ENCODE data around the gene PRKCE. TPM values are rescaled to one million over a fixed set of nuclear protein-coding genes. Genes with fewer than 3 reads are reported as not detected.

Gene PRKCE
- total RNA-seq, 1 experiment from 2014 or later: 21.7 TPM

DNA sequence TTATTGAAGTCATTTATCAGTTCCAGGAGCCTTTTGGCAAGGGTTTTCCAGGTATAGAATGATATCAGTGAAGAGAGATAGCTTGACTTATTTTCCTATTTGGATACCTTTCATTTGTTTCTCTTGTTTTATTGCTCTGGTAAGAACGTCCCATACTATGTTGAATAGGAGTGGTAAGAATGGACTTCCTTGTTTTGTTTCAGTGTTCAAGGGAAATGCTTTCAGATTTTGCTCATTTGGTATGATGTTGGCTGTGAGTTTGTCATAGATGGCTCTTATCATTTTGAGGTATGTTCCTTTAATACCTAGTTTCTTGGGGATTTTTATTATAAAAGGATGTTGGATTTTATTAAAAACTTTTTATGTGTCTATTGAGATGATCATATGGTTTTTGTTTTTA, 558.6 kb downstream of the PRKCE start:
- Histone ChIP-seq H3K9me3 (ENCODE audit: insufficient read depth, low read depth) (peaks cover 26% of the 10 kb centered on the region), H3K27me3 (ENCODE audit: insufficient read depth, low read depth) (no peaks in the 10 kb centered on the region), H3K9me2 (ENCODE audit: insufficient read depth) (no peaks in the 10 kb centered on the region), H3K4me3 (no peak overlapping the region), H3K4me2 (no peak overlapping the region), H4K20me1 (ENCODE audit: insufficient read depth) (no peaks in the 10 kb centered on the region), H3K79me2 (ENCODE audit: low read depth) (no peaks in the 10 kb centered on the region), H3F3A (ENCODE audit: insufficient read depth, low read depth) (no peaks in the 10 kb centered on the region), H2AFZ (no peak overlapping the region), H3K36me3 (ENCODE audit: low read depth) (no peaks in the 10 kb centered on the region), H3K27ac (no peak overlapping the region), H3K4me1 (replicated peaks; ENCODE audit: insufficient read depth) (no peaks in the 10 kb centered on the region)
- POLR2A ChIA-PET (ENCODE audit: unreplicated experiment): interaction anchor here (0.7 kb wide), 1 partner anchor 25 kb away, joined by 5 read pairs; no protein-coding TSS in a partner anchor
- DNase-seq: peak in 1 of 2 experiments; percentile 5
- CTCF ChIA-PET: no interaction called here
- no TSS peak for BruUV-seq (replicated peaks)
- TF ChIP-seq EZH2 (IDR thresholded peaks at IDR 0.05; ENCODE audit: low read depth): no peak
- TF ChIP-seq, protein P1, sequence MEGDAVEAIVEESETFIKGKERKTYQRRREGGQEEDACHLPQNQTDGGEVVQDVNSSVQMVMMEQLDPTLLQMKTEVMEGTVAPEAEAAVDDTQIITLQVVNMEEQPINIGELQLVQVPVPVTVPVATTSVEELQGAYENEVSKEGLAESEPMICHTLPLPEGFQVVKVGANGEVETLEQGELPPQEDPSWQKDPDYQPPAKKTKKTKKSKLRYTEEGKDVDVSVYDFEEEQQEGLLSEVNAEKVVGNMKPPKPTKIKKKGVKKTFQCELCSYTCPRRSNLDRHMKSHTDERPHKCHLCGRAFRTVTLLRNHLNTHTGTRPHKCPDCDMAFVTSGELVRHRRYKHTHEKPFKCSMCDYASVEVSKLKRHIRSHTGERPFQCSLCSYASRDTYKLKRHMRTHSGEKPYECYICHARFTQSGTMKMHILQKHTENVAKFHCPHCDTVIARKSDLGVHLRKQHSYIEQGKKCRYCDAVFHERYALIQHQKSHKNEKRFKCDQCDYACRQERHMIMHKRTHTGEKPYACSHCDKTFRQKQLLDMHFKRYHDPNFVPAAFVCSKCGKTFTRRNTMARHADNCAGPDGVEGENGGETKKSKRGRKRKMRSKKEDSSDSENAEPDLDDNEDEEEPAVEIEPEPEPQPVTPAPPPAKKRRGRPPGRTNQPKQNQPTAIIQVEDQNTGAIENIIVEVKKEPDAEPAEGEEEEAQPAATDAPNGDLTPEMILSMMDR (conservative IDR thresholded peaks at IDR 0.05): no peak
- intact Hi-C loops (cut with micrococcal nuclease; ENCODE audit: unreplicated experiment): no loop called here

DNA sequence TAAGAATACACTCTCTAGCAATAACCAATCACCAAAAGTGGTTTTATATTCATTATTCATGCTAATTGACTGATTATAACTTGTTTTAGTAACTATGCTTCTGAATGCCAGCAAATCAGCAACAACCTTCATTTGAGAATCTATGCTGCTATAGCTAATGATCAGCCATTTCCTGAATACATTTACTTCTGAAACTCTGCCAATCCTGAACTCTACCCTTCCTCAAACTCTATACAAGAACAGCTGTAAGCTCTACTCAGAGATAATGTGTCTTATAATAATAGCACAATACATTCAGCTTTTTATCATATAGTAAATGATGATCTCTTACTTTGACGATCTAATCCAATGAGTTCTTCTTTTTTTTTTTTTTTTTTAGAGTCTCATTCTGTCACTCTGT, 560.0 kb downstream of the PRKCE start:
- H3F3A ChIP-seq (ENCODE audit: insufficient read depth, low read depth): no peaks in the 10 kb centered on the region
- ChIA-PET CTCF (no interaction called here), POLR2A (ENCODE audit: unreplicated experiment) (no interaction called here)
- H2AFZ ChIP-seq: no peak overlapping the region
- H3K9me2 ChIP-seq (ENCODE audit: insufficient read depth): no peaks in the 10 kb centered on the region
- intact Hi-C loops (cut with micrococcal nuclease; ENCODE audit: unreplicated experiment): no loop called here
- no peaks in the 10 kb centered on the region for H4K20me1 ChIP-seq (ENCODE audit: insufficient read depth)
- H3K9me3 ChIP-seq (ENCODE audit: insufficient read depth, low read depth): peaks cover 26% of the 10 kb centered on the region
- no peak overlapping the region for H3K4me3 ChIP-seq
- no peaks in the 10 kb centered on the region for H3K36me3 ChIP-seq (ENCODE audit: low read depth)
- no peaks in the 10 kb centered on the region for H3K27me3 ChIP-seq (ENCODE audit: insufficient read depth, low read depth)
- DNase-seq: peak in 1 of 2 experiments; percentile 22
- H3K79me2 ChIP-seq (ENCODE audit: low read depth): no peaks in the 10 kb centered on the region
- no peak overlapping the region for H3K4me2 ChIP-seq
- BruUV-seq (replicated peaks): no TSS peak
- TF ChIP-seq, protein P1 (conservative IDR thresholded peaks at IDR 0.05): no peak
- no peak for TF ChIP-seq EZH2 (IDR thresholded peaks at IDR 0.05; ENCODE audit: low read depth)
- no peaks in the 10 kb centered on the region for H3K4me1 ChIP-seq (replicated peaks; ENCODE audit: insufficient read depth)
- no peak overlapping the region for H3K27ac ChIP-seq

DNA sequence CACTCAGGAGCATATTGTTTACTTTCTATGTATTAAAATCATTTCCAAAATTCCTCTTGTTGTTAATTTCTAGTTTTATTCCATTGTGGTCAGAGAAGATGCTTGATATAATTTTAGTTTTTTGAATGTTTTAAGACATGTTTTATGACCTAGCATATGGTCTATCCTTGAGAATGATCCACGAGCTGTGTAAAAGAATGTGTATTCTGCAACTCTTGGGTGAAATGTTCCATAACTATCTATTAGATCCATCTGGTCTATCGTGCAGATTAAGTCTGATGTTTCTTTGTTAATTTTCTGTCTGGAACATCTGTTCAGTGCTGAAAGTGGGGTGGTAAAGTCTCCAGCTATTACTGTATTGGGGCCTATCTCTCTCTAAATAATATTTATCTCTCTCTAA, 562.4 kb downstream of the PRKCE start:
- no peaks in the 10 kb centered on the region for H3K4me1 ChIP-seq (replicated peaks; ENCODE audit: insufficient read depth)
- H3K9me3 ChIP-seq (ENCODE audit: insufficient read depth, low read depth): peaks cover 29% of the 10 kb centered on the region; the same call in 1 of the 2 replicates
- intact Hi-C loops (cut with micrococcal nuclease; ENCODE audit: unreplicated experiment): no loop called here
- no TSS peak for BruUV-seq (replicated peaks)
- no peaks in the 10 kb centered on the region for H3F3A ChIP-seq (ENCODE audit: insufficient read depth, low read depth)
- no peak for DNase-seq
- H3K79me2 ChIP-seq (ENCODE audit: low read depth): no peaks in the 10 kb centered on the region
- H4K20me1 ChIP-seq (ENCODE audit: insufficient read depth): no peaks in the 10 kb centered on the region
- CTCF ChIA-PET: no interaction called here
- no peak overlapping the region for H2AFZ ChIP-seq
- TF ChIP-seq EZH2 (IDR thresholded peaks at IDR 0.05; ENCODE audit: low read depth): no peak
- TF ChIP-seq, protein P1 (conservative IDR thresholded peaks at IDR 0.05): no peak
- no peaks in the 10 kb centered on the region for H3K36me3 ChIP-seq (ENCODE audit: low read depth)
- H3K4me2 ChIP-seq: no peak overlapping the region
- no peaks in the 10 kb centered on the region for H3K27me3 ChIP-seq (ENCODE audit: insufficient read depth, low read depth)
- no peak overlapping the region for H3K27ac ChIP-seq
- no peaks in the 10 kb centered on the region for H3K9me2 ChIP-seq (ENCODE audit: insufficient read depth)
- POLR2A ChIA-PET (ENCODE audit: unreplicated experiment): no interaction called here
- H3K4me3 ChIP-seq: no peak overlapping the region
